ENCODE data around the gene TUBG2. TPM values are rescaled to one million over a fixed set of nuclear protein-coding genes. Genes with fewer than 3 reads are reported as not detected.

Gene TUBG2
- total and polyA plus RNA-seq, 9 donors = 19.4 to 30.0 (median 22.9) TPM

GRCh38 chr17:42694524-42694923, 35.4 kb downstream of the TUBG2 start:
- Histone ChIP-seq H3K4me1 (ENCODE audit: insufficient read depth) (peaks cover 6% of the 10 kb centered on the region), H3K27me3 (no peaks in the 10 kb centered on the region), H3K27ac (no peak overlapping the region), H3K9me3 (no peaks in the 10 kb centered on the region), H3K36me3 (no peaks in the 10 kb centered on the region), H3K4me3 (no peak overlapping the region)
- intact Hi-C loops (cut with DNase I) = no loop called here
- DNase-seq = no peak
- TF ChIP-seq CTCF (IDR thresholded peaks at IDR 0.05) = no peak
- no peak for TF ChIP-seq POLR2A (IDR thresholded peaks at IDR 0.05)
- TF ChIP-seq EP300 (IDR thresholded peaks at IDR 0.05) = no peak
- 75 to 85% (median 82%) methylated on average over 3 of the region's 3 CpGs for WGBS, 3 donors

GRCh38 chr17:42695500-42695899, 36.4 kb downstream of the TUBG2 start:
- TF ChIP-seq EP300 (IDR thresholded peaks at IDR 0.05) = no peak
- no peak for TF ChIP-seq POLR2A (IDR thresholded peaks at IDR 0.05)
- no peak for TF ChIP-seq CTCF (IDR thresholded peaks at IDR 0.05)
- WGBS, 3 donors = 86 to 88% (median 88%) methylated on average over 20 of the region's 20 CpGs
- intact Hi-C loops (cut with DNase I) = no loop called here
- Histone ChIP-seq H3K9me3 (no peaks in the 10 kb centered on the region), H3K4me3 (no peak overlapping the region), H3K27me3 (no peaks in the 10 kb centered on the region), H3K27ac (no peak overlapping the region), H3K36me3 (no peaks in the 10 kb centered on the region), H3K4me1 (ENCODE audit: insufficient read depth) (peaks cover 7% of the 10 kb centered on the region)
- peak in 2 of 5 donors; percentile 9 to 31 for DNase-seq

- TF ChIP-seq EP300 (IDR thresholded peaks at IDR 0.05) = no peak
- no peak for TF ChIP-seq POLR2A (IDR thresholded peaks at IDR 0.05)
- DNase-seq = peak in 2 of 5 donors; percentile 15 to 29
These were observed 38.2 kb downstream of the TUBG2 start for GRCh38 chr17:42697108-42697811.

GRCh38 chr17:42698736-42699414, 39.8 kb downstream of the TUBG2 start:
- peaks cover 7% of the 10 kb centered on the region for H3K4me1 ChIP-seq (ENCODE audit: insufficient read depth)
- H3K36me3 ChIP-seq = no peaks in the 10 kb centered on the region
- WGBS, 3 donors = 3 to 8% (median 6%) methylated on average over 2 of the region's 2 CpGs
- TF ChIP-seq EP300 (IDR thresholded peaks at IDR 0.05) = no peak
- TF ChIP-seq CTCF (IDR thresholded peaks at IDR 0.05) = no peak
- no peak for TF ChIP-seq POLR2A (IDR thresholded peaks at IDR 0.05)
- H3K4me3 ChIP-seq = no peak overlapping the region
- H3K9me3 ChIP-seq = no peaks in the 10 kb centered on the region
- intact Hi-C loops (cut with DNase I) = no loop called here
- H3K27ac ChIP-seq = no peak overlapping the region
- peak; percentile 80 to 91 (median 86) for DNase-seq
- H3K27me3 ChIP-seq = no peaks in the 10 kb centered on the region

More at GRCh38 chr17:42697108-42697811, 38.2 kb downstream of the TUBG2 start:
- H3K36me3 ChIP-seq = no peaks in the 10 kb centered on the region
- no peaks in the 10 kb centered on the region for H3K27me3 ChIP-seq
- H3K9me3 ChIP-seq = no peaks in the 10 kb centered on the region
- H3K27ac ChIP-seq = no peak overlapping the region
- intact Hi-C loops (cut with DNase I) = no loop called here
- WGBS, 3 donors = 84 to 85% (median 85%) methylated on average over 19 of the region's 19 CpGs
- peaks cover 7% of the 10 kb centered on the region for H3K4me1 ChIP-seq (ENCODE audit: insufficient read depth)
- H3K4me3 ChIP-seq = no peak overlapping the region

GRCh38 chr17:42699415-42699740, 40.3 kb downstream of the TUBG2 start:
- Histone ChIP-seq H3K4me1 (ENCODE audit: insufficient read depth) (peaks cover 7% of the 10 kb centered on the region), H3K27ac (no peak overlapping the region), H3K4me3 (no peak overlapping the region), H3K36me3 (no peaks in the 10 kb centered on the region), H3K9me3 (no peaks in the 10 kb centered on the region), H3K27me3 (no peaks in the 10 kb centered on the region)
- peak in 1 of 5 donors; percentile 13 for DNase-seq
- no peak for TF ChIP-seq EP300 (IDR thresholded peaks at IDR 0.05)
- no peak for TF ChIP-seq POLR2A (IDR thresholded peaks at IDR 0.05)
- no peak for TF ChIP-seq CTCF (IDR thresholded peaks at IDR 0.05)
- intact Hi-C loops (cut with DNase I) = no loop called here
- WGBS, 3 donors = 49 to 64% (median 64%) methylated on average over 4 of the region's 4 CpGs
